ENCODE results near the gene PPIF. TPM values are rescaled to one million over a fixed set of nuclear protein-coding genes. Genes with fewer than 3 reads are reported as not detected.

PPIF gene
- total and polyA plus RNA-seq, 2 of the 4 experiments (the other 2 are of a cell fraction) = 29.2 to 130 TPM

DNA sequence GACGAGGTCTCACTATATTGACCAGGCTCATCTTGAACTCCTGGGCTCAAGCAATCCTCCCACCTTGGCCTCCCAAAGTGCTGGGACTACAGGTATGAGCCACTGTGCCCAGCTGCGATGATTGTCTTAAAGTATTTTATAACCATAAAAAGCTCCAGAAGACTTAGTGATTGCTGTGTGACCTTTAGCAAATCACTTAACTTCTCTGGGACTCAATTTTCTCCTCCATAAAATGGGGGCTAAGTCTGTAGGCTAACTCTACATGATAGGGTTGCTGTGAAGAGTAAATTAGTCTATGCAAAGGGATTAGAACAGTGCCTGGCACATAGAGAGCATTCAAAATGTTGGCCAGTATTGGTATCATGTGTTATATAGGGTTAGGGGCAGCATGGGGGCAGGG, 42.8 kb downstream of the PPIF start:
- POLR2A ChIA-PET (ENCODE audit: unreplicated experiment) = no interaction called here
- H3K9me3 ChIP-seq (ENCODE audit: control insufficient read depth, insufficient read depth, low read length) = no peaks in the 10 kb centered on the region
- H3K23ac ChIP-seq (ENCODE audit: low read depth, low read length) = no peak overlapping the region
- intact Hi-C loops (cut with micrococcal nuclease) = no loop called here
- no TSS peak for BruUV-seq (replicated peaks)
- H2BK120ac ChIP-seq (ENCODE audit: low read depth, low read length) = no peak overlapping the region
- no peak overlapping the region for H4K5ac ChIP-seq (ENCODE audit: low read depth, low read length)
- no peak overlapping the region for H3K9ac ChIP-seq (ENCODE audit: low read depth, low read length)
- no CpG with 5 or more reads among the region's 2 CpGs for WGBS, 2 experiments (ENCODE audit: extremely low coverage in 2 of 2, insufficient read length in 1 of 2)
- ATAC-seq (ENCODE audit: low read depth) = no peak
- H2BK5ac ChIP-seq (ENCODE audit: low read depth, low read length, poor library complexity, severe bottlenecking) = no peak overlapping the region
- H2AK9ac ChIP-seq (replicated peaks; ENCODE audit: low read depth, low read length, poor library complexity) = no peak overlapping the region
- H3K18ac ChIP-seq (ENCODE audit: low read depth, low read length) = no peak overlapping the region
- no peak overlapping the region for H2AFZ ChIP-seq (replicated peaks; ENCODE audit: low read length, poor library complexity)
- CTCF ChIA-PET = no interaction called here
- dilution Hi-C loops (cut with HindIII; ENCODE audit: low sequenced_read_pairs, unreplicated experiment) = no loop called here
- peaks cover 27 to 43% of the 10 kb centered on the region in 2 experiments for H3K79me1 ChIP-seq (ENCODE audit: low read depth in 1 of 2, low read length in 2 of 2)
- no peak overlapping the region for H3K4me2 ChIP-seq (ENCODE audit: low read depth, low read length)
- no peak overlapping the region for H4K91ac ChIP-seq (ENCODE audit: insufficient read depth, low read depth, low read length)
- no peak overlapping the region for H3K56ac ChIP-seq (ENCODE audit: extremely low read depth, insufficient read depth, low read length)
- H3K4me3 ChIP-seq (ENCODE audit: insufficient read depth, low read depth, low read length) = no peak overlapping the region
- H2BK15ac ChIP-seq (ENCODE audit: low read depth, low read length) = no peak overlapping the region
- H3K36me3 ChIP-seq (ENCODE audit: control insufficient read depth, insufficient read depth, low read length) = peaks cover 75% of the 10 kb centered on the region
- no peak overlapping the region for H2AK5ac ChIP-seq (ENCODE audit: low read depth, low read length)
- H2BK20ac ChIP-seq (ENCODE audit: low read depth, low read length) = no peak overlapping the region
- 0 out of 2 replicates have a peak, but pooled peaks cover 3% of the 10 kb centered on the region for H4K20me1 ChIP-seq (ENCODE audit: insufficient read depth, low read length)
- no peaks in the 10 kb centered on the region for H3K27me3 ChIP-seq (ENCODE audit: control insufficient read depth, insufficient read depth, low read length)
- H3K4me1 ChIP-seq (ENCODE audit: control insufficient read depth, insufficient read depth, low read length) = no peaks in the 10 kb centered on the region; the same call in 1 of the 2 replicates
- H3K14ac ChIP-seq (replicated peaks; ENCODE audit: low read depth, low read length) = no peak overlapping the region
- no peak overlapping the region for H4K8ac ChIP-seq (ENCODE audit: low read depth in 2 of 2, low read length in 2 of 2)
- in situ Hi-C loops (cut with MboI; ENCODE audit: low sequenced_read_pairs) = loop anchor here (25.0 kb wide), 1 partner anchor 97 kb away; no protein-coding TSS in a partner anchor
- no peak overlapping the region for H3K27ac ChIP-seq (ENCODE audit: insufficient read depth, low read length)
- TF ChIP-seq RAD21 (IDR thresholded peaks at IDR 0.05; ENCODE audit: low read length) (no peak), BHLHE40 (IDR thresholded peaks at IDR 0.05; ENCODE audit: low read depth, low read length) (no peak), CEBPB (IDR thresholded peaks at IDR 0.05; ENCODE audit: low read depth, low read length) (no peak), RCOR1 (IDR thresholded peaks at IDR 0.05; ENCODE audit: insufficient replicate concordance, low read length) (no peak), POLR2A (IDR thresholded peaks at IDR 0.05; ENCODE audit: low read depth, low read length) (no peak)
- TF ChIP-seq, protein P1, sequence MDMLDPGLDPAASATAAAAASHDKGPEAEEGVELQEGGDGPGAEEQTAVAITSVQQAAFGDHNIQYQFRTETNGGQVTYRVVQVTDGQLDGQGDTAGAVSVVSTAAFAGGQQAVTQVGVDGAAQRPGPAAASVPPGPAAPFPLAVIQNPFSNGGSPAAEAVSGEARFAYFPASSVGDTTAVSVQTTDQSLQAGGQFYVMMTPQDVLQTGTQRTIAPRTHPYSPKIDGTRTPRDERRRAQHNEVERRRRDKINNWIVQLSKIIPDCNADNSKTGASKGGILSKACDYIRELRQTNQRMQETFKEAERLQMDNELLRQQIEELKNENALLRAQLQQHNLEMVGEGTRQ (IDR thresholded peaks at IDR 0.05; ENCODE audit: low read depth, low read length) = no peak
- DNase-seq = no peak
- peaks cover 8% of the 10 kb centered on the region; the same call in 1 of the 2 replicates for H3K9me1 ChIP-seq (ENCODE audit: insufficient read depth, low read length)
- no peak overlapping the region for H3K4ac ChIP-seq (ENCODE audit: low read depth, low read length)
